Embryonic facial prominence (tissue), 1 donor: ENCODE results near the gene EIF3B.
"Not testable (repeated sequence)": the region's sequence is repeated elsewhere in the genome, so short reads cannot be mapped to it uniquely, and the experiment has no call there.

ENCODE experiments used
- DNase-seq: peaks from one replicate; pipeline ENCODE4 v3.0.0-alpha.2; 2016; ENCODE audit errors: extremely low spot score

EIF3B gene

DNA sequence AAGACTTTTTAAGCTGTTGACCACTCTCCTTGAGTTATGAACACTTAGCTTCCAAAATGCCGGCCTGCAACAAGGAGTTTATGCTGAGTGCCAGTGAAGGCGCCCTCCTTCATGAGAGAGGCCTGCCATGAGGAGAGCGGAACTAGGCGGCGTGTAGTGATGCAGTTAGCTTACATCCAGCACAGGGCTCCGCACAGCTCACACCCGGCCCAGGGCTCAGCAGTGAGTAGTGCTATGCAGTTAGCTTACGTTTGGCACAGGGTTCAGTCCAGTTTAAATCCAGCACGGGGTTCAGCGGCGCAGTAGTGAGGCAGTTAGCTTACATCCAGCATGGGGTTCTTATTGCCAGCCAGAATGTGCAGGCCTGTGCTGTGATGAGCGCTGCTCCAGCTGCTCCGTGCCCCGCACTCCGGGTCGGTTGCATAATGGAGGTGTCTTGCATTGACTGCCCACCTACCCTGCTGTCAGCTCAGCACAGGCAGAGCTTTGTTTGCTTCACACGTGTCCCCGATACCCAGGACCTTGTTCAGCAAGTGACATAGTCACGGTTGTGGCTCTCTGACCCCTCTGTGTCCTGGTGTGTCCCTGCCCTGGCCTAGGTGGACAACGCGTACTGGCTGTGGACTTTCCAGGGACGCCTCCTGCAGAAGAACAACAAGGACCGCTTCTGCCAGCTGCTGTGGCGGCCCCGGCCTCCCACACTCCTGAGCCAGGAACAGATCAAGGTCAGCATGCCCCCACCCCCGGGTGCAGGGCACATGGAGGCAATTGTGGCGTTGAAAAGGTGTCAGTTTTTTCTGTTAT lies 21.9 kb downstream of the EIF3B start:
- DNase-seq = no peak

- not testable (repeated sequence) for DNase-seq
Measured at GRCh38 chr7:2377492-2377891, 22.9 kb downstream of the EIF3B start.

DNA sequence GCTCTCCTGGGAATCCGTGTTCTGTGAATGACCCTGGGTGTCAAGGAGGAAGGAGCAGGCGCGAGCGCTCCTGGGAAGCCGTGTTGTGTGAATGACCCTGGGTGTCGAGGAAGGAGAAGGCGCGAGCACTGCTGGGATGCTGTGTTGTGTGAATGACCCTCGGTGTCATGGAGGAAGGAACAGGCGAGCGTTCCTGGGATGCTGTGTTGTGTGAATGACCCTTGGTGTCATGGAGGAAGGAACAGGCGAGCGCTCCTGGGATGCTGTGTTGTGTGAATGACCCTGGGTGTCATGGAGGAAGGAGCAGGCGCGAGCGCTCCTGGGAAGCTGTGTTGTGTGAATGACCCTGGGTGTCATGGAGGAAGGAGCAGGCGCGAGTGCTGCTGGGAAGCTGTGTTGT lies 23.5 kb downstream of the EIF3B start:
- not testable (repeated sequence) for DNase-seq

GRCh38 chr7:2379161-2379560 lies 24.5 kb downstream of the EIF3B start:
- DNase-seq = no peak

GRCh38 chr7:2379821-2380450 lies 25.3 kb downstream of the EIF3B start:
- no peak for DNase-seq

- no peak for DNase-seq
Measured at GRCh38 chr7:2380461-2380860, 25.8 kb downstream of the EIF3B start.

- no peak for DNase-seq
Measured at GRCh38 chr7:2381227-2381626, 26.6 kb downstream of the EIF3B start.

DNA sequence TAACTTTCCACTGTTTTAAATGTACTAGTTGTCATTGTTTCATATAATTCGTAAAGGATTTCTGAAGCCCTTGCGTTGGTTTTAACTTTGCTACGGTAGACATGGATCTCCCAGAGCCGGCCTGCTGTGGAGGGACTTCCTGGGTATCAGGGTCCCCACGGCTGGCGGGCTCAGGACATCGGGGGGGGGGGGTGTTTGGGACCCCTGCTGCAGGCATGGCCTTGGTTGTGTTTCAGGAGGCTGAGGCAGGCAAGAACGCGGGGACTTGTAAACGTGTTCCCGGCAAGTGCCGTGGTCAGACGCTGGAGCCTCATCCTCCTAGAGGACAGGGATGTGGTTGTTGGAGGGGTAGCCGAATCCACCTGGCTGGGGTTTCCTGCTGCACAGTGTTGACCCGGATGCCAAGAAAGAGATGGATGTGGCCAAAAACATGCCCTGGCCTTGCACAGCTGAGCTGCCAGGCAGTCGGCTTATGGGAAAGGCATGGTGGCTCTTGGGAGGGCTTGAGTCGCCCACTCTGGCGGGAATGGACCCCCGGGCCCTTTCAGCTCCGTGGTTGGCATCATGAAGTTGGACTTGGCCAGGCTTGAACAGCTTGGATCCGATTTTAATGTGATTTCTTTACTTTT lies 27.4 kb downstream of the EIF3B start:
- DNase-seq = no peak

DNA sequence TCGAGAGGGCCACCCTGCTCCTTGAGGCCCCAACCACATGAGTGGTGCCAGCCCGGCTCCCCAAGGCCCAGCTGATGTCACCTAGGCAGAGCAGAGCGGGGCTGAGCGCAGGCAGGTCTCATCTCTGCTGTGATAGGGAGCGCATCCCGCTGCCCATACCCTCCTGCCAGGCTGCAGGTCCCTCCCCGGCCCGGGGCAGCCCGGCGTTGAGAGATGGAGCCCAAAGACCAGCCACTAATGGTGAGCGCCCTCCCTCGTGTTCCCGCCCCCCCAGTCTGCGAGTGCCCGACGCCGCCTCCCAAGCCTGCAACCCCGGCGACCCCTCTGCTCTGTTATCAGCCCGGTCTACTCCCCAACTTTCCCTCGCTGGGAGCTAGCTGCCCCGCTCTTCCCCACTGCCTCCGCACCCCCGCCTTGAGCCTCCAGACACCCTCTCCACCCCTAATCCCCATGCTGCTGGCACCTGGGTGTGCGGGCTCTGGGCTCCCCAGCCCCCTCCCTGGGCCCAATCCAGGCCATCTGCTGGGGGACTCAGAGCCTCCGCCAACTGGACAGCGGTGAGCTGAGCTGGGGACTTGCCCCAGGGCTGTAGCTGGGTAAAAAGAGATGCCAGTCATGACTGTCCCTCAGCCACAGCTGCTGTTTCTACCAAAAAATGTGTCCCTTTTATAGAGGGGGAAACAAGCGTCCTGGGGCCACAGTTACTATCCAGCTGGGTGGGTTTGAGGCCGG lies 29.1 kb downstream of the EIF3B start:
- no peak for DNase-seq

DNA sequence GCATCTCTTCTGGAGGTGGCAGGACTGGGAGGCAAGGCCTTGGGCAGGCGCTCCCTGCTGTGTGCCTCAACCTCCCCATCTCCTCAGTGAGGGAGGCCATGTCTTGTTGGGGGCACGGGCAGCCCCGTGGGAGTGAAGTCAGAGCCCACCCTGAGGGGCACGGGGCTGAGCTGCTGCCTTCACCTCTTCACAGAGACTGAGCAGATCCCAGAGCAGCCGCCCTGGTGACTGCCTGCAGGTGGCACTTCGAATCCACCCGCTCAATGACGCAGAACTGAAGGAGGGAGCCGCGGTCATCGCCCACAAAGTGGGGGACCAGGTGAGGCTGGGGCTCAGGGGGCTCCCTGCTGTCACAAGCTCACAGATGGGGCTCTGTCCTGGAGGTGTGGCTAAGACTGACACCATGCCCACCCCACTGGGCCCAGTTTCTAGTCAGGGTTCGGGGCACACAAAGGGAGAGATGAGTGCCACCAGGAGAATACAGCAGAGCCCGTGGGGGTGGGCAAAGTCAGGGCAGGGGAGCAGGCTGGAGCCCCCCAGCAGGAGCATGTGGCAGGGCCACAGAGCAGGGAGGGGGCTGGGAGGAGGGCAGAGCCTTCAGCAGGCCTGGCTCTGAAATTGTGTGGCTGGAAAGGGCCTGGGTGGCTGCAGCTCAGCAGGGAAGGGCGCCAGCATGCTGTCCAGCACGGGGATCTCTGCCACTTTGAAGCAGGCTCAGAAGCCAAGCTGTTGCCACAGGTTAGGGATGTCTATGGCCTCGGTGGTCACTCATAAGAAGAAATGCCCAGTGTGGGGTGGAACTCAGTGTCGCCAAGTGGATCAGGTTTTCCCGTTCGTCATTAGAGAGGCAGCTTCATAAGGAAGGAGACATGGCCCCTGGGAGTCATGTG lies 30.0 kb downstream of the EIF3B start:
- no peak for DNase-seq

DNA sequence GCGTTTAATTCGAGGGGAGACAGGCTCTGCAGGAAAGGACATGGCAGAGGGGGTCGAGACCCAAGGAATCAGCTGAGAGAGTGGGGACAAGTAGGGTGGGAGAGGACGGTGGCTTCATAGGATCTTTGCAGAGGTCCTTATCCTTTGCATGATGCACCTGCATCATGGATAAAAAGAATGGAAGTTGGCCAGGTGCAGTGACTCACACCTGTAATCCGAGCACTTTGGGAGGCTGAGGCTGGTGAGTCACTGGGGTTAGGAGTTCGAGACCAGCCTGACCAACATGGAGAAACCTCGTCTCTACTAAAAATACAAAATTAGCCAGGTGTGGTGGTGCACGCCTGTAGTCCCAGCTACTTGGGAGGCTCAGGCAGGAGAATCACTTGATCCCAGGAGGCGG lies 31.5 kb downstream of the EIF3B start:
- not testable (repeated sequence) for DNase-seq

GRCh38 chr7:2386964-2387669 lies 32.5 kb downstream of the EIF3B start:
- DNase-seq = no peak

DNA sequence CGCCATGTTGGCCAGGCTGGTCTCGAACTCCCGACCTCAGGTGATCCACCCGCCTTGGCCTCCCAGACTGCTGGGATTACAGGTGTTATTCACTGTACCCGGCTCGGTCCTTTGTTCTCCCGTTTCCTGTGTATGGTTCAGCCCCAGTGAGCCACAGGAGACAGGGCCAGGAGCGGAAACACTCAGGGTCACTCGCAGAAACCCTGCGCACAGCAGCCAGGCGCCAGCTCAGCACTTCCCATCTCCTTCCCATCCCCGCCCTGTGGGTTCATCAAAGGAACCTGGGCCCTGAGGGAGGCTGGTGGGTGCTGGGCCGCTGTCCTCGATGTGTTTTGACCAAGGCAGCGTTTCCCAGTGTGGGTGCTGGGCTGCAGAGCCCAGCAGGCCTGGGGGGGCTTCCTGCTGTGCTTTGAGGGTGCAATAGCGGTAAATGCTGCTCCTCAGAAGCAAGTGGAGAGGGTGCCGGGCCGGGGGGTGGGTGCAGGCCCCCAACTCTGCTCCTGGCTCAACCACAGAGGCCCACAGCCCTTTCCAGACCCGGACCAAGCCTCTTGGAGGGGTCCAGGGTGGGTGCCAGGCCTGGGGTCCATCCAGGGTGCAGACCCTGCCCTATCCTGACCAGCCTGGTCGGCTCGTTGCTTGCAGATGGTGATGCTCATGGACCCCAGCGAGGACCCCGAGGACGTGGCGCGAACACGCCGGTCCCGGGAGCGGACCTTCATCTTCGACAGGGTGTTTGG lies 33.4 kb downstream of the EIF3B start:
- DNase-seq = no peak

DNA sequence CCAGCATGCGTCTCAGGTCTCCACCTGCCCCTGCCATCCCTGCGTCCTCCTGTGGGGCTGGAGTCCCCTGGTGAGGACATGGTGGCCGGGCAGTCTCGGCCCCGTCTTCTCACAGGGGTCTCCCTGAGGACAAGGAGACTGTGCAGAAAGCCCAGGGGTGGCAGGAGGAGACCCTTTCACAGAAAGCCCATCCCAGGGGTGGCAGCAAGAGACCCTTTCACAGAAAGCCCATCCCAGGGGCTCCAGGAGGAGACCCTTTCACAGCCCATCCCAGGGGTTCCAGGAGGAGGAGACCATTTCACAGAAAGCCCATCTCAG lies 34.0 kb downstream of the EIF3B start:
- DNase-seq = no peak

GRCh38 chr7:2390020-2390816 lies 35.6 kb downstream of the EIF3B start:
- not testable (repeated sequence) for DNase-seq

DNA sequence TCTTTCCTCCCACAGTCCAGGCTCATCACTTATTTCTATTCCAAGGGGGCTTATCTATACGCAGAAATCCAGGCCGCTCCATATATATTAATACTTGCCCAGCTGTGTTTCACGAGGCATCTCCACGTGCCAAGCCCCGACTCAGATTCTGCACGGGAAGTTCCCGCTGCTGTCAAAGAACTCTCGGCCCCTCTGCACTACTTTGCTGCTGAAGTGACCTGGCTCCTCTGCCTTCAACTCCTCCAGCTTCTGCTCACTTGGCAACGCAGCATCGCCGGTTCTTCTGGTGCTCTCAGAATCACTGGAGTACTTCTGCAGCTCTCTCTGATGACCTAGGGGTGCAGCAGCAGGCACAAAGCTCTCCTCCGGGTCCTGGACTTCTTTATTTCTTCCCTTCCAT lies 39.1 kb downstream of the EIF3B start:
- no peak for DNase-seq

DNA sequence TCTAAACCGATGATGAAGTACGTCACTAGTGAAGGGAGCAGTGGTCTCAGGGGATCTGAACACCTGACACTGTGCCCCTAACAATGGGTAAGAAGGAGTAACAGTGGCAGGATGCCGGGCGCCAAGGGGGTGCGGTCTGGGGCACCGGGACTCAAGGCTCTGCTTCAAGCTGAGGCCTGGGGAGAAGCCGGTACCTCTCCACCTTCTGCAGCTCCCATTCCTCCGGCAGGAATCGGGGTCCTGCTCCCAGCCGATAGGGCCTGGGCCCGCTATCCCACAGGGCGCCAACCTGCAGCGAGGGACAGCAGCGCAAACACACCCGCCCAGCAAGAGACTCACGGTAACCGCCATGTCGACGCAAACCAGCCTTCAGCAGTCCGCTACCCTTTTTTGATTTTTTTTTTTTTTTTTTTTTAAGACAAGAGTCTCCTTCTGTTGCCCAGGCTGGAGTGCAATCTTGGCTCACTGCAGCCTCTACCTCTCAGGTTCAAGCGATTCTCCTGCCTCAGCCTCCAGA lies 40.0 kb downstream of the EIF3B start:
- no peak for DNase-seq

GRCh38 chr7:2398506-2398905 lies 43.9 kb downstream of the EIF3B start:
- DNase-seq = no peak
